ENCODE data around the gene NOP16. TPM values are rescaled to one million over a fixed set of nuclear protein-coding genes. Genes with fewer than 3 reads are reported as not detected.
"Not testable (repeated sequence)": the region's sequence is repeated elsewhere in the genome, so short reads cannot be mapped to it uniquely, and the experiment has no call there.

Gene NOP16
- total RNA-seq, 1 donor from 2014 or later, result 65.1 TPM

GRCh38 chr5:176412517-176413254 lies 24.3 kb upstream of the NOP16 start:
- no peaks in the 10 kb centered on the region for H3K27me3 Mint-ChIP-seq
- CTCF ChIA-PET, result no interaction called here
- POLR2A ChIA-PET, result interaction anchor here (1.1 kb wide), 1 partner anchor 124 kb away, joined by 3 read pairs; the partner anchor contains the start of gene RNF44
- peaks cover 15% of the 10 kb centered on the region for H3K36me3 Mint-ChIP-seq (ENCODE audit: low read depth)
- intact Hi-C loops (cut with micrococcal nuclease), result no loop called here
- no peak for ATAC-seq (ENCODE audit: low read depth)
- no peak overlapping the region for H3K27ac Mint-ChIP-seq
- no peak for TF ChIP-seq CTCF (IDR thresholded peaks at IDR 0.05)
- peaks cover 26% of the 10 kb centered on the region for H3K4me1 Mint-ChIP-seq
- no peak for DNase-seq
- no peak overlapping the region for H3K4me3 Mint-ChIP-seq
- no peaks in the 10 kb centered on the region for H3K9me3 Mint-ChIP-seq

GRCh38 chr5:176410486-176411180 lies 22.2 kb upstream of the NOP16 start:
- Mint-ChIP-seq H3K27ac (no peak overlapping the region), H3K9me3 (no peaks in the 10 kb centered on the region), H3K27me3 (no peaks in the 10 kb centered on the region), H3K36me3 (ENCODE audit: low read depth) (peaks cover 33% of the 10 kb centered on the region), H3K4me3 (no peak overlapping the region), H3K4me1 (peaks cover 17% of the 10 kb centered on the region)
- intact Hi-C loops (cut with micrococcal nuclease), result no loop called here
- no peak for ATAC-seq (ENCODE audit: low read depth)
- no peak for DNase-seq
- ChIA-PET POLR2A (no interaction called here), CTCF (no interaction called here)
- TF ChIP-seq CTCF (IDR thresholded peaks at IDR 0.05), result no peak

- Mint-ChIP-seq H3K4me1 (peaks cover 10% of the 10 kb centered on the region), H3K4me3 (no peak overlapping the region), H3K36me3 (ENCODE audit: low read depth) (peaks cover 36% of the 10 kb centered on the region), H3K9me3 (no peaks in the 10 kb centered on the region), H3K27me3 (no peaks in the 10 kb centered on the region), H3K27ac (no peak overlapping the region)
- POLR2A ChIA-PET, result interaction anchor here (0.6 kb wide), 1 partner anchor 777 kb away, joined by 3 read pairs; no protein-coding TSS in a partner anchor
- no peak for TF ChIP-seq CTCF (IDR thresholded peaks at IDR 0.05)
- DNase-seq, result no peak
- intact Hi-C loops (cut with micrococcal nuclease), result no loop called here
- CTCF ChIA-PET, result no interaction called here
- ATAC-seq (ENCODE audit: low read depth), result no peak
Observed at GRCh38 chr5:176409765-176410164, 21.4 kb upstream of the NOP16 start.

GRCh38 chr5:176408590-176408989 lies 20.2 kb upstream of the NOP16 start:
- TF ChIP-seq CTCF (IDR thresholded peaks at IDR 0.05), result no peak
- ChIA-PET POLR2A (interaction anchor here (0.6 kb wide), 1 partner anchor 136 kb away, joined by 3 read pairs; no protein-coding TSS in a partner anchor), CTCF (no interaction called here)
- DNase-seq, result no peak
- Mint-ChIP-seq H3K4me1 (peaks cover 4% of the 10 kb centered on the region), H3K27me3 (no peaks in the 10 kb centered on the region), H3K4me3 (no peak overlapping the region), H3K36me3 (ENCODE audit: low read depth) (peaks cover 37% of the 10 kb centered on the region), H3K27ac (no peak overlapping the region), H3K9me3 (no peaks in the 10 kb centered on the region)
- intact Hi-C loops (cut with micrococcal nuclease), result no loop called here
- no peak for ATAC-seq (ENCODE audit: low read depth)

GRCh38 chr5:176408252-176408573 lies 19.8 kb upstream of the NOP16 start:
- H3K4me1 Mint-ChIP-seq; H3K4me3 Mint-ChIP-seq; ATAC-seq (ENCODE audit: low read depth); DNase-seq; POLR2A ChIA-PET; intact Hi-C loops (cut with micrococcal nuclease); CTCF ChIA-PET; H3K27me3 Mint-ChIP-seq; H3K9me3 Mint-ChIP-seq; H3K27ac Mint-ChIP-seq: not testable (repeated sequence)
- peaks cover 37% of the 10 kb centered on the region for H3K36me3 Mint-ChIP-seq (ENCODE audit: low read depth)

Data from activated B cell treated with CpG ODN at 0.5 μM for 24 hours (primary cell).